ENCODE results near the gene ANKS1B.

GRCh38 chr12:98977186-98977585, 1007.5 kb downstream of the ANKS1B start:
- TF ChIP-seq EZH2 (IDR thresholded peaks at IDR 0.05; ENCODE audit: borderline replicate concordance, low read length) = no peak
- TF ChIP-seq CTCF (IDR thresholded peaks at IDR 0.05; ENCODE audit: low read length) = no peak

Data from OCI-LY1 (cell line).